NCI-H748 treated with DMSO at 0.1 percent for 48 hours (cell line): Measurements from ENCODE around the gene EPHB4.
"Not testable (repeated sequence)": the region's sequence is repeated elsewhere in the genome, so short reads cannot be mapped to it uniquely, and the experiment has no call there.

ENCODE experiments used
- DNase-seq: peaks from one replicate; lab custom pipeline; 2025; lab: John Stamatoyannopoulos, UW

EPHB4 gene

GRCh38 chr7:100819586-100819985, 7.7 kb downstream of the EPHB4 start:
- DNase-seq = no peak

- no peak for DNase-seq
Observed at GRCh38 chr7:100818825-100819224, 8.5 kb downstream of the EPHB4 start.

- DNase-seq = no peak
Observed at GRCh38 chr7:100818366-100818765, 9.0 kb downstream of the EPHB4 start.

- no peak for DNase-seq
Observed at GRCh38 chr7:100817097-100817496, 10.2 kb downstream of the EPHB4 start.

GRCh38 chr7:100816515-100816914, 10.8 kb downstream of the EPHB4 start:
- not testable (repeated sequence) for DNase-seq

- DNase-seq = no peak
Observed at GRCh38 chr7:100812729-100813128, 14.6 kb downstream of the EPHB4 start.

GRCh38 chr7:100811480-100811879, 15.8 kb downstream of the EPHB4 start:
- no peak for DNase-seq

GRCh38 chr7:100808354-100808875, 18.9 kb downstream of the EPHB4 start:
- DNase-seq = no peak

- not testable (repeated sequence) for DNase-seq
Observed at GRCh38 chr7:100806883-100807282, 20.4 kb downstream of the EPHB4 start.

- DNase-seq = no peak
Observed at GRCh38 chr7:100806276-100806675, 21.0 kb downstream of the EPHB4 start.

GRCh38 chr7:100804681-100805431, 22.5 kb downstream of the EPHB4 start:
- DNase-seq = no peak

GRCh38 chr7:100803398-100804161, 23.7 kb downstream of the EPHB4 start:
- DNase-seq = no peak

GRCh38 chr7:100802951-100803350, 24.4 kb downstream of the EPHB4 start:
- no peak for DNase-seq

- no peak for DNase-seq
Observed at GRCh38 chr7:100801833-100802568, 25.3 kb downstream of the EPHB4 start.

GRCh38 chr7:100799037-100799896, 28.1 kb downstream of the EPHB4 start:
- DNase-seq = peak; percentile 3

GRCh38 chr7:100794741-100795140, 32.6 kb downstream of the EPHB4 start:
- DNase-seq = no peak

GRCh38 chr7:100793806-100794660, 33.3 kb downstream of the EPHB4 start:
- no peak for DNase-seq

GRCh38 chr7:100791881-100792666, 35.2 kb downstream of the EPHB4 start:
- DNase-seq = no peak

GRCh38 chr7:100789055-100789454, 38.3 kb downstream of the EPHB4 start:
- DNase-seq = no peak

GRCh38 chr7:100786323-100786722, 41.0 kb downstream of the EPHB4 start:
- no peak for DNase-seq
